ENCODE results near the gene LRRC3.

The LRRC3 gene

GRCh38 chr21:44454747-44455523 lies at the start of gene LRRC3:
LRRC3 (plus strand) TSS chr21:44455510; CDS start chr21:44456645, 1,135 bp downstream.
- DNase-seq (ENCODE audit: low read depth), result peak; percentile 33
- TF ChIP-seq CTCF (IDR thresholded peaks at IDR 0.05; ENCODE audit: insufficient read depth, low read depth, low read length, missing control alignments), result no peak
- H3K4me3 ChIP-seq (ENCODE audit: low read length), result peak within 1 kb of the TSS; percentile 23

GRCh38 chr21:44405948-44406872 lies 49.1 kb upstream of the LRRC3 start:
- no peak for DNase-seq (ENCODE audit: low read depth)
- H3K4me3 ChIP-seq (ENCODE audit: low read length), result no peak overlapping the region
- TF ChIP-seq CTCF (IDR thresholded peaks at IDR 0.05; ENCODE audit: insufficient read depth, low read depth, low read length, missing control alignments), result no peak

- TF ChIP-seq CTCF (IDR thresholded peaks at IDR 0.05; ENCODE audit: insufficient read depth, low read depth, low read length, missing control alignments), result no peak
- no peak for DNase-seq (ENCODE audit: low read depth)
- H3K4me3 ChIP-seq (ENCODE audit: low read length), result no peak overlapping the region
Observed at GRCh38 chr21:44406953-44407352, 48.4 kb upstream of the LRRC3 start.

- H3K4me3 ChIP-seq (ENCODE audit: low read length), result no peak overlapping the region
- no peak for TF ChIP-seq CTCF (IDR thresholded peaks at IDR 0.05; ENCODE audit: insufficient read depth, low read depth, low read length, missing control alignments)
- DNase-seq (ENCODE audit: low read depth), result no peak
Observed at GRCh38 chr21:44407493-44407892, 47.8 kb upstream of the LRRC3 start.

- DNase-seq (ENCODE audit: low read depth), result no peak
- TF ChIP-seq CTCF (IDR thresholded peaks at IDR 0.05; ENCODE audit: insufficient read depth, low read depth, low read length, missing control alignments), result no peak
- H3K4me3 ChIP-seq (ENCODE audit: low read length), result no peak overlapping the region
Observed at GRCh38 chr21:44408226-44408625, 47.1 kb upstream of the LRRC3 start.

- DNase-seq (ENCODE audit: low read depth), result no peak
- no peak overlapping the region for H3K4me3 ChIP-seq (ENCODE audit: low read length)
- TF ChIP-seq CTCF (IDR thresholded peaks at IDR 0.05; ENCODE audit: insufficient read depth, low read depth, low read length, missing control alignments), result no peak
Observed at GRCh38 chr21:44413566-44414290, 41.6 kb upstream of the LRRC3 start.

All from epithelial cell of esophagus (primary cell).